Type B pancreatic cell (in vitro differentiated cells): ENCODE data around the gene KTN1. TPM values are rescaled to one million over a fixed set of nuclear protein-coding genes. Genes with fewer than 3 reads are reported as not detected.

Experiments used
- DNase-seq: peaks from one replicate; pipeline ENCODE4 v3.0.0; 2021; ENCODE audit warnings: mixed read lengths; ENCODE audit not compliant: unreplicated experiment; ENCODE audit errors: extremely low spot score
- H3K27ac Mint-ChIP-seq: 2 replicates; pipeline ENCODE4 v1.8.0; 2021; ENCODE audit warnings: mild to moderate bottlenecking, mixed read lengths
- H3K27me3 Mint-ChIP-seq: 2 replicates; pipeline ENCODE4 v1.8.0; 2021; ENCODE audit warnings: mixed read lengths
- H3K36me3 Mint-ChIP-seq: 2 replicates; pipeline ENCODE4 v1.8.0; 2021; ENCODE audit warnings: mixed read lengths
- H3K4me1 Mint-ChIP-seq: one replicate; pipeline ENCODE4 v1.8.0; 2021; ENCODE audit warnings: mixed read lengths; ENCODE audit not compliant: unreplicated experiment
- H3K4me3 Mint-ChIP-seq: 2 replicates; pipeline ENCODE4 v1.8.0; 2021; ENCODE audit warnings: mild to moderate bottlenecking, mixed read lengths
- H3K9me3 Mint-ChIP-seq: 2 replicates; pipeline ENCODE4 v1.8.0; 2021; ENCODE audit warnings: mixed read lengths
- CTCF ChIP-seq: fragments of 200-600 bp; sonication (generic); conservative IDR thresholded peaks from 2 replicates; pipeline ENCODE4 v1.5.0; 2021; ENCODE audit warnings: antibody characterized with exemption, mild to moderate bottlenecking
- total RNA-seq: library from RNA; stranded (reverse); gene quantifications from 2 replicates; pipeline ENCODE4 v1.2.1, GENCODE V29; 2021; ENCODE audit warnings: low replicate concordance

Gene KTN1
- total RNA-seq, 1 donor from 2014 or later: 105 TPM

- Mint-ChIP-seq H3K27me3 (no peaks in the 10 kb centered on the region), H3K4me3 (no peak overlapping the region), H3K36me3 (peaks cover 18% of the 10 kb centered on the region), H3K27ac (no peak overlapping the region), H3K4me1 (no peaks in the 10 kb centered on the region), H3K9me3 (no peaks in the 10 kb centered on the region)
- no peak for TF ChIP-seq CTCF
- DNase-seq: no peak
Measured at GRCh38 chr14:55645145-55645544, 65.1 kb downstream of the KTN1 start.

- no peak overlapping the region for H3K27ac Mint-ChIP-seq
- peaks cover 25% of the 10 kb centered on the region for H3K36me3 Mint-ChIP-seq
Measured at GRCh38 chr14:55645845-55646832, 66.1 kb downstream of the KTN1 start.

GRCh38 chr14:55650992-55651391, 71.0 kb downstream of the KTN1 start:
- no peak for TF ChIP-seq CTCF
- H3K36me3 Mint-ChIP-seq: peaks cover 34% of the 10 kb centered on the region
- no peaks in the 10 kb centered on the region for H3K4me1 Mint-ChIP-seq
- no peaks in the 10 kb centered on the region for H3K27me3 Mint-ChIP-seq
- no peak for DNase-seq
- H3K4me3 Mint-ChIP-seq: no peak overlapping the region
- no peaks in the 10 kb centered on the region for H3K9me3 Mint-ChIP-seq
- H3K27ac Mint-ChIP-seq: no peak overlapping the region

More at GRCh38 chr14:55645845-55646832, 66.1 kb downstream of the KTN1 start:
- H3K27me3 Mint-ChIP-seq: no peaks in the 10 kb centered on the region
- no peak for TF ChIP-seq CTCF
- no peaks in the 10 kb centered on the region for H3K4me1 Mint-ChIP-seq
- no peaks in the 10 kb centered on the region for H3K9me3 Mint-ChIP-seq
- no peak overlapping the region for H3K4me3 Mint-ChIP-seq
- no peak for DNase-seq

GRCh38 chr14:55654243-55654642, 74.2 kb downstream of the KTN1 start:
- Mint-ChIP-seq H3K36me3 (peaks cover 30% of the 10 kb centered on the region), H3K9me3 (no peaks in the 10 kb centered on the region), H3K27me3 (no peaks in the 10 kb centered on the region), H3K27ac (no peak overlapping the region), H3K4me1 (no peaks in the 10 kb centered on the region), H3K4me3 (no peak overlapping the region)
- DNase-seq: no peak
- no peak for TF ChIP-seq CTCF

GRCh38 chr14:55661029-55661428, 81.0 kb downstream of the KTN1 start:
- Mint-ChIP-seq H3K27ac (no peak overlapping the region), H3K4me3 (no peak overlapping the region), H3K36me3 (peaks cover 39% of the 10 kb centered on the region), H3K27me3 (no peaks in the 10 kb centered on the region), H3K9me3 (no peaks in the 10 kb centered on the region), H3K4me1 (no peaks in the 10 kb centered on the region)
- TF ChIP-seq CTCF: no peak
- no peak for DNase-seq
